T-helper 22 cell (primary cell): ENCODE results near the gene HNRNPL.
A peak's percentile ranks its signal among the peaks of the same experiment; 100 is the strongest.

Experiments
- DNase-seq: peaks from one replicate; pipeline ENCODE4 v3.0.0-alpha.2; 2020; ENCODE audit warnings: low read depth

Gene HNRNPL

DNA sequence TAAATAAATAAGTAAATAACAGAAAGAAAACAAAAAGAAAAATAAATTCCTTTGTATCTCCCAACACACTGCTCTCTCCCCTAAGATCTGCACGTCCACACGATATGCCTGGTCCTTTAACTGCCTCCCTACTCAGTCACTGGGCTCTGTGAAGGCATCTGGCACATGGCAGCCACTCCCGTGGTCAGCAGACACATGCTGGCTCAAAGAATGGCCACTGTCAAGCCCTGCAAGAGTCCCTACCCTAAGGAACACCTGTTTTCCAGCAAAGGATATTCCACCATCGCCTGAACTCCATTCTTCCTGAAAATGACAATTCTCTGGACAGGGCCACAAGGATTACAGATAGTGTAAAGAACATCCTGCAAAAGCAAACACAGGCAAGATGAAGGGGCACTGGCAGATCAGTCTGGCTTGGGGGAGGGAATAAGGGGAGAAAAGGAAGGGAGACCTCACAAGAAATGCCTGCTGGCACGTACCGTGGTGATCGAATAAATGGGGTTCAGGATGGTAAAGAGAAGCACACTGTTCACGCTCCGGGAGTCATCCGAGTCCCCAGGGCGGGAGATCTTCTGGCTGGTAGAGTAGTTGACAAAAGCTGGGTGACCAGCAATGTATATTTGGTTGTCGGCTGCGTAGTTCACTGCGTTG lies 4.3 kb downstream of the HNRNPL start:
- DNase-seq: no peak

DNA sequence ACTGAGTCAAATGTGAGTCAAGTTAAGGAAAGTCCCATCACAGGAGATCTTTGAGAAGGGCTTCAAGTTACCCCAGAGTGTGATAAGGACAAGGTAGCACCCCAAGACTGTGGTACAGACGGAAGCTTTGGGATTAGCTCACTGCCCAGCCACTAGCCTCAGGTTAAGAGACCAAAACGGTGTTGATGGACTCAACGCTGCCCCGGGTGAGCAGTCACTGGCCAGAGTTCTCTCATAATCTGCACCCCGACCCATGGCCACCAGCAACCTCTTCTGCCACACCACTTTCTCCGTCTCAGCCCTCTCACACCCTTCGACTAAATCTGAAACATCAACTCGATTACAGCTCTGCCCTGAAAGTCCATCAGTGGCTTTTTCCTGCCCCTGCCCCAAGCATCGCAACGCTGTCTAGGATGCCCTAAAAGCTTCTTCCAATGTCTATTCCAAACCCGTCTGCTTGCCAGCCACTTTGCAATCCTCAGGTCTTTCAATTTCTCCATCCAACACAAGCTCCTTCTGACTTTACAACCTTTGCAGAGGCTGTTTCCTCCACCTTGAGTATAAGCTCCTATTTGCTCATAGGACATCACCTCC lies 5.6 kb downstream of the HNRNPL start:
- DNase-seq: no peak

DNA sequence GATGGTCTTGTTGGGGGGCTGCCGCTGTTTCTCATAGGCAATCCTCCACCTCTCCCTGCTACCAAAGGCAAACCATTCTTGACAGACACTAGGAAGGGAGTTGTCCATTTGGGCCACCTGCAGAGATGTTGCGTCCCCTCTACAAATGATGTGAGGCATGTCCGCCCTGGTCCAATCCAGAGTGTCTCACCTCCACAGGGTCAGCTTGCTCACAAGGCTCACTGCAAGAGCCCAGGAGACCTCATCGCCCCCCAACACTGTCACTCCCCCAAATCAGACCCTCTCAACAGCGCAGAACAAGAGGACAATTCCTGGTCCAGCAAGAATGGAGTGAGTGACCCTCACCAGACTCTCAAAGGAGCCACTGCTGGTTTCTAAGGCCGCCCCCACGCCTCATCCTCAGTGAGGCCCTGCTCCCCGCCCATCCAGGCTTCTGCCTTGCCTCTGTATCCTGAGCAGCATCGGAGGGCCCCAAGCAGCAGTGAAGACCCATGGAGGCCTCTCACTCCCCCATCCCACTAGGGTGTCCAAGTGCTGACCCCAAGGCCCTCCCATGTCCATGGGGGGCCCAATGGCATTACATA lies 6.5 kb downstream of the HNRNPL start:
- no peak for DNase-seq

DNA sequence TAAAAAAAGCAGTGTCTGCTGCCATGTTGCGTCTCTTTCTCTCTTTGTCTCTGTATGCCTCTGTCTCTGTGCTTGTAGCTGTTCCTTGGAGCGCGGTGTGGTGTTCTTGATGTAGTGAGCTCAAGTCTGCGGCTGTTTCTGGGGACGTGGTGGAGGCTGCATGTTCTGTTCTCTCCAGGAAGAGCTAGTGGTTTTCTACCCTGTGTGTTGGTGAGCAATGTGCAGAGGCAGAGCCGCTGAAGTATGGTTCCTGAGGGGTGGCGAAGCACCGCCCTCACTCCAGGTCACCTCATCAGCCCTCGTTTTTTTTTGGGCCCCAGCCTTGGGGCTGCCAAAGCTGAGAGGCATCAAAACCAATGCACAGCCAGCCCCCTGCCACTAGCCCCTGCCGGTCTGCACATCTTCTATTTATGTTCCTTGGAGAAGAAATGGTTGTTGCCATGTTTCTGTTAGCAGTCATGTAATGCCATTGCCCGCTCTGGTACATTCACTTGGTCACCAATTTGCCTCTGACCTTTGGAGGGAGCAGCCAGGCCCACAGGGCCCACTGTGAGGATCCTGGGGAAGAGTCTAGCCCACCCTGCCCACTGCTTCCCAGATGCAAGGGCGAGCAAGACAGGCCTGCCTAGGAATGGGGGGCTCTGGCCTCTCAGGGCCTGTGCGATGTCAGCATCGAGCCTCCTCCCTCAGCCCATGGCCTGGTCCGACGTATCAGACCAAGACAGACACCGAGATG lies 7.2 kb downstream of the HNRNPL start:
- DNase-seq: peak; percentile 59

DNA sequence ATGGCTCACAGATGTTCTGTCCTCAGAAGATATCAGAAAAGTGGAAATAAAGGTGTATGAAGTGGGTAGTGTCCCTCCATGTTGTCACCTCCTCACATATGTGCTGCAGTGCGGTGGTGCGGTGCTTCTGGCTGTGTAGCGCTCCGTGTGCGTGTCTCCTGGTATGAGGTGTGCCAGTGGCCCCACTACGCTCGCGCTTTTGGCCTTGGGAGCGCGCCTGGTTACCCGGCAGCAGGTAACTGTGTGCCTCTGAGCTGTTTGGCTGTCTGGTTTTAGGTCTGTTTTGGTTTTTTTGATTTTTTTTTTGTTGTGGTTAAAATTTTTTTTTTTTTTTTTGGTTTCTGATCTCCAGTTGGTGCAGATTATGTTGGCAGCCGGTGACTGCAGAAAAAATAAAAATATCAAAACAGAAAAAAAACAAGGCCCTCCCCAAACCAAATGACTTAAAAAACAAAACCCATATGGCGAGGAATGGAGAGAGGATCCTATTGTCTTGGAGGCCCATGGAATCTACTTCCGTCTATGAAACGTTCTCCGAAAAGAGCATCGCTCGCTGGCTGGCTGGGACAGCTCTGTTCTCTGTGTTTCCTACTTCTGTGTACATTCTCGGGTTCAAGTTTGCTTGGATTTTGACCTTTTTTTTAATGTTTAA lies 7.9 kb downstream of the HNRNPL start:
- peak; percentile 68 for DNase-seq

DNA sequence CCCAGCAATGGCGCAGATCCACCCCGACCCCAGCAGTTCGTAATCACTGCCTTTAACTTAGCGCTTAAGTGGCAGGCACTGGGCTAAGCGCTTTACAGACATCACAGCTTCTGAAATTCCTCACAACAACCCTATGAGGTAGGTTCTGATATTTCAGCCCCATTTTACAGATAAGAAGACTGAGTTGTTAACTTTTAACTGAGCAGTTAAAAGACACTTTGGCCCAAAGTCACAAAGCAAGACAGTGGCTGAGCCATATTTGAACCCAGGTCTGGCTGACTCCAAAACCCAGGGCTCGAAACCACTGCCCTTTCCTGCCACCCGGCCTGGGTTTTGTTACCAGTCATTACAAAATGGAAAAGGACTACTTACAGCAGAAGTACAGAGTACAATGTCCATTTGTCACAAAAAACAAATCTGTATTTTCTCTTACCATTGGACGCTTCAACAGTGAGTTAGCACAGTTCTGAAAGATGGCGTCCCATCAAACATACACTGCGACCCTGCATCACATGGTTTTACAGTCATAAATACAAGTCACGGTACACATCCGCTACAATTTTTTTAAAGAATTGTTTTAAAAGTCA lies 8.5 kb downstream of the HNRNPL start:
- no peak for DNase-seq

DNA sequence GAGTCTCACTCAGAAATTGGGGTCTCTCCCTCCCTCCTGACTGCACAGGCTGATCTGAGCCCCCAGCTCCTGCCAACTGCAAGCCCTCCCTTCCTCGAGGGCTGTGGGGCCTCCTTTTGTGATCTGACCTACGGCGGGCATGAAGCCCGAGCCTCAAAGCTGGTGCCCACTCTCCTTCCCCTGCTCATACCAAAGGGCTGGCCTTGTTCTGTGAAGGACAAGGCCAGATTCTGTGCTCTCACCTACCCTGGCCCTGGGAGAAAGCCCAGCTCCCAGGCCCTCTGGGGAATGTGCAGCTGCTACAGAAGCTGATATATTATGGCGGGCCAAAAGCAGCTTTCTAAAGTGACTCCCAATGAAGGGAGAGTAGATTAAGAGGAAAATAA lies 9.2 kb downstream of the HNRNPL start:
- DNase-seq: no peak

DNA sequence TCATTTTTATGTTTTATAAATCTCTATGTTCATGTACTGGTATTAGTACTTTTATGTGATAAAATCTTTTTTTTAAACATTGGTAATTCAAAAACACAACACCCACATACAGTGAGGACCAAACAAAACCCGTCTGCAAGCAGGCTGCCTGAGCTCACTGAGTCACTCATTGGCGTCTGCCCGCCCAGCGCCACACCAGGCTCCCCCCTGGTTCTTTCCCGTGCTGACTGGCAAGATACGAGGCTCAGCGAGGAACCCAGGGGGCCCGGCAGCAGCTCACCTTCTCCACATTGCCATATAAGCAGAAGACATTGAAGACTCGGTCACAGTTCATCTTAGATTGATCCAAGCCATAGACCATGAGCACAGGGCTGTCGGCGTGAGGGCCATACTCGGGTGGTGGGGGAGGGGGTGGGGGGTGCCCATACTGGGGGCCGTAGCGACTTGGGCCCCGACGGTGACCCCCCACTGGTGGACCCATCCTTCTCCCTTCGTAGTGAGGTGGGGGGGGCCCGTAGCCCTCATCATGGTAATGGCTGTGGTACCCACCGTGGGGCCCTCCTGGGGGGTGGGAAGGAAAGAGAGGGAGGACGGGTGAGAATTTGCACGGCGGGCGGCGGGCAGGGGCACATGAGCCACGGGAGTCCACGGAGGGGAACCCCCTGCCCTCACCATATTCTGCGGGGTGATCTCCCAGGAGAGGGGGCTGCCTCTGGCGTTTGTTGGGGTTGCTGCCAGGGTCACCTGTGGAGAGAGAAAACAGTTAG lies 9.8 kb downstream of the HNRNPL start:
- no peak for DNase-seq

DNA sequence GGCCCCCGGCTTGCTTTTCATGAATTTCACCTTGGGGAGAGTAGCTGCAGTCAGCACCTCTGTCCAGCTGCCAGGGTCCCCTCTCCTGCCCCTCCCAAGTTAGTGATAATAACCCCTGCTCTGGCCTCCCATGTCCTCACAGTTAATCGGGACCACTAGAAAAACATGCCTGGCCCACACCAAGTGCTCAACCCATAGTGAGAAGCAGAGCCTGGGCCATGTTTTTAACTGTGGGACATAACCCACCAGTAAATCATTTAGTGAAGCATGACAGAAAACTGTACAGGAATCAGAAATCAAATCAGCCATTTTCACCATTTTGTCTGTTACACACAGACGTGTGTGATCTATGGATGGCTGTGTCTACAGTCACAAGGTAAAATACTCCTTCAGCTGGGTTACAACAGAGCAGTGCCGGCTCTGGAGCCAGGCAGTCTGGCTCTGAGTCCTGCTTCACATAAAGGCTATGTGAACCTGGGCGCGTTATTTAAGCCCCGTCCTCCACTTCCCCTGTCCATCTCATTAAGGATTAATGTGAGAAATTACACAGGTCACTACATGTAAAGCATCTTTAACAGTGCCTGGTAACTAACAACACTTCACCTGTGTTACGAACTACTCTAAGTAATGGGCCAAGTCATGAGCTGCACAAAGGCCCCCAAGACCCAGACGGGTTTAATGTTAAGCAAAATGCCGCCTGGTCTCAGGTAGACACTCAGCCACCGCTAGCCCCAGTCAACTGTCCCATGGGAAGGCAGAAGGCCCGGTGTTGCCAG lies 10.6 kb downstream of the HNRNPL start:
- DNase-seq: no peak

DNA sequence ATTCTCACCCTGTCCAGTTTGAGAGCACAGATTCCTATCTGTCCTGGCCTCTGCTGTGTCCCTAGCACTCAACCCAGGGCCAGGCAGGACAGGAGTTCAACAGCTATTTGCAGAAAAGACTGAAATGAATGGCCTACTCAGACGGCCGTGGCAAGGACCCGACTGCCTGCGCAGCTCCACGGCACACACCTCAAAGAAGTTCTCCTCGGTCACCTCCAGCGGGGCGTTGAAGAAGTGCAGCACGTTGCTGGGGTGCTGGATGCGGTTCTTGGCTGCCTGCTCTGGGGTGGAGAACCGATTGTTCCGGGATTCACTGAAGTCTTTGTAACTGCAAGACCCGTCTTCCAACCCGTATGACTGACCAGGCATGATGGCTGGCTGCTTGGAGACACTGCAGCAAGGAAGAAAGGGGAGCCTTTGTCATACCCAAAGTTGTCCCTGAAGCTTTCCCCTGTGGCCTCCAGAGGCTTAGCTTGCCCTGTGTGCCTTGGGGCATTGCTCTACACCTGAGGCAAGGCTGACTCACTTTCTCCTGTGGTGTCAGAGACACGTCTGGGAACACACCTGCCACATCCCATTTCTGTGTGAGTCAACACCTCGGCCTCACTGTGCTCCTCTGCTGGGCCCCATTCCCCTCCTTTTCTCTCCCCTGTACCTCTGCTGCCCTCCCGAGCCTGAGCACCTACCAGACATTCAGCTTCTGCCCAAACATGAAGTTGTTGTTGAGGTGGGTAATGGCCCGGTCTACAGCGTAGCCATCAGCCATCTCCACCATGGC lies 11.4 kb downstream of the HNRNPL start:
- DNase-seq: no peak

DNA sequence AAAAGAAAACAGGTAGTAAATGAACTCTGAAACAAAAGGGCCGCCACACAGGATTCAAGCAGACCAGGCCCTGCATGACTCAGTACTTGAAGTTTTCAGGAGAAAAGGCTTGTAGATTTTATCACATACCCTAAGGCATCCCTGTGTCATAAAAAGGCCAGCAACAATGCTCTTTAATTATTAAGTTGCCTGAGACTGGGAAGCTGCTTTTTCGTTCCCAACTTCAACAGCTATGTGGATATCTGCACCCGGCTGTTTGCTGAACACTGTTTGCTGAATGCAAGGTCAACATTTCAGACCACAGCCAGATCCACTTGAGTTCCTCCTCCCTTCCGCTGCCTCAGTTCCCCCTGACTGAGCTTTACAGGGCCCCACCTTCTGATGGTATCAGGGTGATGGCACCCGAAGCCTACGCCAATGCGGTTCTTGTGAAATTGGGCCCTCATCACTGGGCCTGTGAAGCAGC lies 12.1 kb downstream of the HNRNPL start:
- DNase-seq: no peak

DNA sequence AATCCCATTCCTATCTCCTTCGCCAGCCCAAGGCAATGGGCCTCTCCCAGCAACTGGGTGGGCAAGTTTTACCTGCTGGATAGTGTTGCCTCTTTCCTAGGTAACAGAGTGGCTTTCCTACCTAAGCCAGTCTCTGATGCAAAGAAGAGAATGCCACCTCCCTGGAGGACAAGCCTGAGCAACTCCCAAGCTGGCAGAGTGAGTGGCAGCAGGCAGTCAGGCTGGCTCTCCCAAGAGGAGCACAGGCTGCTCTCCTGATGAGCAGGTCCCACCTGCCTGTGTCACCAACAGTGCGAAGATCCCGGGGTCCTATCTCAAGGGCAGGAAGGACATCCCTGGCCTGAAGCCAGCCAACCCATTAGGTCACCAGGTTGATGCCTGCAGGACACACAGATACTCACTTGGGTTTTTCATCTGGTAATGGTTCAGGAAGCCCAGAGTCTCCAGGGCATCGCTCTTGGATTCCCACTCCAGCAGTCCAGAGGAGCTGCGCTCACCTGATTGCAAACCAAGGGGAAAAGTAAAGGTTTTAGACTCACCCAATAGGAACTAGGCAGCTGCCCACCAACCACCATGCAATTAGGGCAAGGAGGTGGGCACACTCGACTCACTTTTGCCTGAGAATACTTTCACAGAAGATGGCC lies 12.7 kb downstream of the HNRNPL start:
- no peak for DNase-seq

DNA sequence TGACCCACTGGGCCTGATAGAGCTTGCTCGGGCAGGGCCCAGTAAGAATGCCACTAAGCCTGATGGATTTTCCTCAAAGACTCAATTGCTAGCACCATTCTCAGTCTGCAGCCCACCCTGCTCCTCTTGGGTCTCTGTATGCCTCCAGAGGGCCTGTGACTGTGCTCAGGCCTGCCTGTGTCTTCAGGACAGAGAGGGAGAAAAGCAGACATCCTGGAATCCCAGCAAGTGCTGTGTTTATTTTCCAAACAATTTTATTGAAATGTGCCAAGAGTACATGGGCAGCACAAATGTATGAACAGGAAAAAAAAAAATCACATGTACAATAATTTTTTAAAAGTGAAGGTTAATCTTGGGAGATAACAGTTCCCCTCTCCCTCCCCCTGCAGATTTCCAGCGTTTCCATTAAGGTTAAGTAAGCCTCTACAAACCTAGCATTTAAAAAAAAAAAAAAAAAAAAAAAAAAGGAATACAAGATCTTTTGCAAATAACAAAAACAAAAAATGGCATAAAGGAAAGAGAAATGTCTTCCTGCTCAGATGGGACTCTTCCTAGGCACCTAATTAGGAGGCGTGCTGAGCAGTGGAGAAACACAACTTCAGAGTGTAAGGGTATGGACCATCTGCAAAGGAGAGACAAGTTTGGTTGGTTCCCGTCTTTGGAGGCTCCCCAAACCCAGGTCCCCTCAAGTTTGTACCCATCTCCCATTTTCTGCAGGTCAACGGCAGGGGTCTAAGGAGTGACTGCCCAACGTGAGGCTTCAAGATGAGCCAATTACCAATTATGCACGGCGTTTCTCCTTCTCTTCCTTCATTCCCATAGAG lies 13.4 kb downstream of the HNRNPL start:
- DNase-seq: no peak

DNA sequence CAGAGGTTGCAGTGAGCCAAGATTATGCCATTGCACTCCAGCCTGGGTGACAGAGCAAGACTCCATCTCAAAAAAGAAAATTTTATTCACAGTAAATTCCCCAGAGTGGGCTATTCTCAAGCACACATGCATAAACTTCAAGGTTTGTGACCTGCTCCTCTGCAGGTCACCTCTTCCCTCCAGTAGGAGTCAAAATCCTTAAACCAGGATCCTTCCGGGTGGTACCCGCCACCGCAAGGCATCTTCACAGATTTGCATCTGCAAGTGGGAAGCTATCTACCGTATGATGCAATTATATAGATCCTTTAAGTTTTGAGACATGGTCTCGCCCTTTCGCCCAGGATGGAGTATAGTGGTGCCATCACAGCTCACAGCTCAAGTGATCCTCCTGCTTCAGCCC lies 15.2 kb downstream of the HNRNPL start:
- DNase-seq: no peak

DNA sequence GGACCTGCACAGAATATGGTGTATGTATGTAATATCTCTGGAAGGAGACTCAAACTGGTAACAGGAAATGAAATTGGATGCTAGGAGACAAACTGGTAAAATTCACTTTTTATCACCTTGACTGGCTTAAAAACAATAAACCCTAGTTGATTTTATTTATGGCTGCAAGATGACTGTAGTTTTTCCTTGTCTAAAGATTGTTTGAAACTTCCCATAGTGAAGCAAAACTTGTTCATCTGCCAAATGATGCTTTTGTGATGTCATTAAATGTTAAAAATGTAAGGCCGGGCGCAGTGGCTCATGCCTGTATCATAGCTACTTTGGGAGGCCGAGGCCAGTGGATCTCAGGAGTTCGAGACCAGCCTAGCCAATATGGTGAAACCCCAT lies 15.7 kb downstream of the HNRNPL start:
- no peak for DNase-seq

DNA sequence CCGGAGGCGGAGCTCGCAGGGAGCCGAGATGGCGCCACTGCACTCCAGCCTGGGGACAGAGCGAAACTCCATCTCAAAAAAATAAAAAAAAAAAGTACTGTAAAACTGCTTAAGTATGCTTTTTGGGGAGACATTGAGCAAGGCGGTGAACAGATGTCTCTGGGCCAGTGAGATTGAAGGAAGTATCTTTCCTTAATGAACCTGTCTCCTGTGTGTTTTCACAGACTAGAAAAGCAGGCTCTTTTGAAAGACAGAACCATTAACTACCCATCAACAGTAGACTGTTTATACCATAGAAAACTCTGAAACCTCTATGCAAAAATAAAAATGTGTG lies 16.7 kb downstream of the HNRNPL start:
- DNase-seq: no peak

DNA sequence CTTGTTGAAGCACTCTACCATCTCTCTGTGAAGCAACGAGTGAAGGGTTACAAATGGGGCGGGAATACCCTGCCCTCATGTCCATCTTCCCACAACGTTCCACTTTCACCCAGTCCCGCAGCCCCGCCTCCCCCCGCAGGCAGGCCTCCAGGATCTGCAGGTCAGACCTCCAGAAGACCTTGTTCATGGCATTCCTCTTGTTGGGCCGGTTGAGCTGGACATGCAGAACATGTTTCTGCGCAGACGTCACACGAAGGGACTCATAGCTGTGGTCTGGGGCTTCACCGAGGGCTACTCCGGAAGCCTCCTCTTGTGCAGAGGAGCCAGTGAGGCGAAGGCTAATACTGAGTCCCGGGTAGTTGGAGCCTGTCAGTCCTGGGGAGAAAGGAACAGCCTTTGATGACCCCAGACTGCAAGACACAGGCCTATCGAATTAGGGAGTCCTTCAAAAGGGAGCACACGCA lies 18.6 kb downstream of the HNRNPL start:
- no peak for DNase-seq

DNA sequence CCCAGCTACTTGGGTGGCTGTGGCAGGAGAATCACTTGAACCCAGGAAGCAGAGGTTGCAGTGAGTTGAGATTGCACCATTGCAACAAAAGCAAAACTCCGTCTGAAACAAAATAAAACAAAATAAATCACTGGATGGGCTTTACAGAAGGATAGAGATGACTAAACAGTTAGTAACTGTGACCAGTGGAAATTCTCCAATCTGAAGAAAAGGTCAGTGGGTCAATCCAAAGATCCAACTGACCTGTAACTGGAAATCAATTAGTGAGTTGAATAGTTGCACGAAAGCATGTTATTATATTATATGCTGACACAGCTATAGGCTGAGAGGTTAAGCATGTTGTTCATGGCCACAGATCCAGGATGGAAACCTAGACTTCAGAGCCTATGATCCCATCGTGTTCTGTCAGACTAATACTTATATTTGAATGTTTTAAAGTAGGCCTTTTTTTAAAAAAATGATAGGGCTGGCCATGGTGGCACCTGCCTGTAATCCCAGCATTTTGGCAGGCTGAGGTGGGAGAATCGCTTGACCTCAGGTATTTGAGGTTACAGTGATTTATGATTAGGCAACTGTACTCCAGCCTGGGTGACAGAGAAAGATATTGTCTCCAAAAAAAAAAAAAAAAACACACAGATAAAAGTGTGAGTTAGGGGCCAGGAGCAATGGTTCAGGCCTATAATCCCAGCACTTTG lies 19.6 kb downstream of the HNRNPL start:
- no peak for DNase-seq
